Endometrial microvascular endothelial cells (primary cell): Measurements from ENCODE around the gene TTC33. TPM values are rescaled to one million over a fixed set of nuclear protein-coding genes. Genes with fewer than 3 reads are reported as not detected.

Experiments used
- in situ Hi-C: cut with HindIII; loops from 2 replicates; pipeline ENCODE4 v1.10.0; 2017; ENCODE audit warnings: low sequenced_read_pairs, low pct_unique_long_range_greater_than_20kb; ENCODE audit errors: inconsistent ontology term
- total RNA-seq: library from RNA; depleted of rRNA; stranded (reverse); fragments of >200 nt; gene quantifications from one replicate; pipeline ENCODE4 v1.2.3, GENCODE V29; 2015; ENCODE audit errors: inconsistent ontology term

The TTC33 gene
- total RNA-seq, 1 donor from 2014 or later, result 10.3 TPM

DNA sequence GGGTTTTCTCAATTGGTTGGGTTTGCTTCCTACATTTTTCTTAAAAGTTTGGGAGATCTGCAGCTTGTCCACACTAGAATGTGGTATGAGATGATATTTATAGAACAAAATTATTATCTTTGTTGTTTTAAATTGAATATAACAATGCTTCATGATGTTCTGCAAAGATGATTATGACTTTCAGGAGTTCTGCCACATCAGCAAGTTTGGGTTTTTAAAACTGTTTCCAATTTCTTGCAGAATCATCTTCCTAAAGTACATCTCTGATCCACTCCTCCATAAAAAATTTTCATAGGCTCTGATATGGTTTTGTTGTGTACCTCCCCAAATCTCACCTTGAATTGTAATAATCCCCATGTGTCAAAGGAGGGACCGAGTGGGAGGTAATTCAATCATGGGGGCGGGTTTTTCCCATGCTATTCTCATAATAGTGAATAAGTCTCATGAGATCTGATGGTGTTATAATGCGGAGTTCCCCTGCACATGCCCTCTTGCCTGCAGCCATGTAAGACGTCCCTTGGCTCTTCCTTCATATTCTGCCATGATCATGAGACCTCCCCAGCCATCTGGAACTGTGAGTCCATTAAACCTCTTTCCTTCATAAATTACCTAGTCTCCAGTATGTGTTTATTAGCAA lies 195.2 kb downstream of the TTC33 start:
- in situ Hi-C loops, result no loop called here

DNA sequence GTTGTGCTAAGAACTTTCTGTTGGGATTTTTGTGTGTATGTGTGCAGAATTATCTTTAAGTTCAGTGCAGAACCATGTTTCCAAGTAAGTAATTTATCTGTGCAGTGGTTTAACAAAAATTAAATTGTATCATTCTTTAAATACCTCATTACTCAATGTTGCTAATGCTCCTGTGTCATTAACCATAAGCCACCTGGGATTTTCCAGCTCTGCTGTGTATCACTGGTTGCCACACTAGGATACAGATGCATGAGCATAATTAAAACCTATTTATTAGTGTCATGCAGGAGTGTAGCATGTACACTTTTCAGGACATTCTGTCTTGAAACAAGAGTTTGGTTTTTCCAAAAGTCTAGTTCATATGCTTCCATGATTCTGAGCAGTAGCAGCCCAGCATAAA lies 196.5 kb downstream of the TTC33 start:
- in situ Hi-C loops, result no loop called here

DNA sequence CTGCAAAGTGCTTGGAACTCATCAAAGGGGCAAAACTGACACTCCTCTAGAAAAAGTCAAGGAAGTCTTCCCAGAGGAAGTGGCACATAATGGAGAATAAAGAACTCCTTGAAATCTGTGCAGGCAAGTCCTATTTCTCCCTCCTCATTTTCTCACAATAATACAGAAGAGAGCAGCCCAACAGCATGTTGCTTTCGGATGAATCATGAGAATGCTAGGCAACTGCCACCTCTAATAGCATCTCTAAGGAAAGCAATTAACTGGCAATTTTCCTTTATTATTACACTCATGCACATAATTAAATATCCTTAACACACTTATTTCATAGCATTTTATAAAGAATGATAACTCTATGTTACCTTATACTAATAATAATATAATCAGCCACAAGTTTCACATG lies 198.3 kb downstream of the TTC33 start:
- in situ Hi-C loops, result no loop called here

DNA sequence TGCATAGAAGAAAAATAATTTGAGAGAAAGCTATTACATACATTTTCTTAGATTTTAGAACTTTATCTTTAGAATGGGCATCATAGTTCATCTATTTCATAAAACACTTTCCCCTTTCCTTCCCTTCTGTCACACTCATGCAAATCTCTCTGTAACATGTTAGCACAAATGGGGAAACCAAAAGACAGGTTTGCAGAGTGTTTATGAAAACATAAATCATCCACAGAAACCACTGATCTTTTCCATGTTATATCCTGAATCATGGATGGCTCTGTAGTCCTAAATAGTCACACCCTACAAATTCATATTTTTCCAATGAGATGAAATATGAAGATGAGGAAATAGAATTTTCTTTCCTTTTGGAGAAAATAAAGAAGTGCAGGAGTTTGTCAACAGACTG lies 198.9 kb downstream of the TTC33 start:
- in situ Hi-C loops, result no loop called here

DNA sequence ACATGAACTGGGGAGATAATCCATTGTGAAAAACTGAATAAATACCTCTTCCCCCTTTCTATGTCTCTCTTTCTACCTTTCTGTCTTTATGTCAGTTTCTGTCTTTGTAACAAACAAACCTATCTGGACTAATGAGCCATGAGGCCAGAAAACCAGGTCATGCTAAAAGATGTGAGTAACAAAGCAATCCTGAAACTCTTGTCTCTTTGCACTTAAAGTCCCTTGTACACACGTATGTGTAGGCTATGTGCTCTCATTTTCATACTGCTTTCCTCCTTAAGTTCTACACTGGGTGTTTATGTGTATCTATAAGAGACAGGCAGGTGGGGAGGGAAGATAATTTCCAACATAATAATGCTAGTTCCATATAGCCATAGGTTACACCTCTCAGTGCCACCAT lies 199.9 kb downstream of the TTC33 start:
- in situ Hi-C loops, result no loop called here

DNA sequence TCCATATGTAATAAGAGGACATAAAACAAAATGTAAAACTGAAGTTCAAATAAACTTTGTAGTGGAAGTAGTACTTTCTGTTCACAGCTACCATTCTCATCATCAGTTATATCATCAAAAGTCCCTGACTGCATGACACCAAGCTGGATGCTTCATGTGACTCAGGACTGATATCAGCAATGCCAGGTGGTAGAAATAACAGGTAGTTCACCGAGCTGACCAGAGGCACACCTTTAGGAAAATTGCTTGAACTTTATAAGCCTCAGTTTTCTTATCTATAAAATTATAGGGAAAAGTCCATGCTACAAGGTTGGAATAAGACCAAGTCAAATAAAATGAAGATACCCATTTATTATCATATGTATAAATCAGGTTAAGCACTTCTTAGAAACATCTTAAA lies 200.9 kb downstream of the TTC33 start:
- in situ Hi-C loops, result no loop called here

DNA sequence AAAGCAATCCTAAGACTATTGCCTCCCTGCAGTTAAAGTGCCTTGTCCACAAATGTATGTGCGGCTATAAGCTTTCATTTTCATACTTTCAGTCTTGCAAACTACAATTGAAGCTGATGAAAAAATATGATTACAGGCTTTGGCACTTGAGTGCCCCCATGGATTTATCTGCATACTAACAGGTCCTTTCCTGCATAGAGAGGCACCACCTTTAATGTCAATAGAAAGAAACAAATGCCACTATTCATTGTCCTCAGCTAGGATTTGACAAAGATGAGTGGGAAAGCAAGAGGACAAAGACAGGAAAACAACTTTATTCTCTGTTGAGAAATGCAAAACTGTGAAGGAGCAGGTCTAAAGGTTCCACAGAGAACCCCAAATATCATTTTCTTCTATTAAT lies 201.7 kb downstream of the TTC33 start:
- in situ Hi-C loops, result no loop called here

DNA sequence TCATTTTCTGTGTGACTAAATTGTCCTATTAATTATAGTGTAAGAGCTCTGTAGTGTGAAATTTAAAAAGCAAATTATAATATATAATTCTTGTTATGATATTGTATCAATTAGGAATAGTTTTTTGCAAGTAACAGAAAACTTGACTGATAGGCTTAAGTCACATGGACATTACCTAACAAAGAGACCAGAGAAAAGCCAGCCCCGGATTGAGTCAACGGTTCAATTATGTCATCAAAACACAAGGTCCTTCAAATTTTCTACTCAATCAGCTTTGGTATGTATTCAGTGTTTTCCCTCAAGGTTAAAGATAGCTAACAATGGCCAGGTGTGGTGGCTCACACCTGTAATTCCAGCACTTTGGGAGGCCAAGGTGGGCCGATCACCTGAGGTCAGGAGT lies 202.8 kb downstream of the TTC33 start:
- in situ Hi-C loops, result no loop called here

DNA sequence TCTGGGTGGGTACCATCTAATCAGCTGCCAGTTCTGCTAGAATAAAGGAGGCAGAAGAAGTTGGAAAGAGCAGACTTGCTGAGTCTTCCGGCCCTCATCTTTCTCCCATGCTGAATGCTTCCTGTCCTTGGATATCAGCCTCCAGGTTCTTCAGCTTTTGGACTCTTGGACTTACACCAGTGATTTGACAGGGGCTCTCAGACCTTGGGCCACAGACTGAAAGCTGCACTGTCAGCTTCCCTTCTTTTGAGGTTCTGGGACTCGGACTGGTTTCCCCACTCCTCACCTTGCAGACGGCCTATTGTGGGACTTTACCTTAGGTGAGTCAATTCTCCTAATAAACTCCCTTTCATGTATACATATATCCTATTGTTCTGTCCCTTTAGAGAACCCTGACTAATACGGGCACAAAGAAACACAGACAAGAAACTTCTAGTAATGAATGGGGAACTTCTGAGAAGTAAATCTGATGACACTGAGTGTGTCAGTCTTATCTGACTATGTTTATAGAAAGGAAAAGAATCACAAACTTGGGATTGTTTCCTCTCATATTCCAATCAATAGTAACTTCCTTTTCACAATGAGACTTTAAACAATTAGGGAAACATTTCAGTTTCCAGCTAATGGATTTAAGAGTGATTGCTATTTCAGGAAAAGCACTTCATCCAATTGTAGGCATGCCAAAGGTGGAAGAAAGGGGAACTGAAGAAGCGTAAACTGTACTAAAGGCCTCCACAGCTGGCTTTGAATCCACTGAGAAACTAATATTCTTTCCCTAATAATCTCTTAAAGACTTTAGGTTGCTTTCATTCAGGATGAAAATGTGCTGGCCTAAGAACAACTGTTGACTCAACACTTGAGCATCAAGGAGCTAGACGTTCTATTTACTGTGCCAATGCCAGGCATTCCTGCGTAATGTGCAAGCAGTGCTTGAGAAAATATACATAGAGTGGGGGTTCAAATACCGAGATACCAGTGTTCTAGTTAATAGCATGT lies 204.0 kb downstream of the TTC33 start:
- in situ Hi-C loops, result no loop called here

DNA sequence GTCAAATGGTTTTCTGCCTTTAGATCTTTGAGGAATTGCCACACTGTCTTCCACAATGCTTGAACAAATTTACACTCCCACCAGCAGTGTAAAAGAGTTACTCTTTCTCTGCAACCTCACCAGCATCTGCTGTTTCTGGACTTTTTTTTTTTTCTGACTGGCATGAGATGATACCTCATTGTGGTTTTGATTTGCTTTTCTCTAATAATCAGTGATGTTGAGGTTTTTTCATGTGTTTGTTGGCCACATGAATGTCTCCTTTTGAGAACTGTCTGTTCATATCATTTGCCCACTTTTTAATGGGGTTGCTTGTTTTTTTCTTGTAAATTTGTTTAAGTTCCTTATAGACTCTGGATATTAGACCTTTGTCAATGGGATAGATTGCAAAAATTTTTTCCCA lies 205.3 kb downstream of the TTC33 start:
- in situ Hi-C loops, result no loop called here

DNA sequence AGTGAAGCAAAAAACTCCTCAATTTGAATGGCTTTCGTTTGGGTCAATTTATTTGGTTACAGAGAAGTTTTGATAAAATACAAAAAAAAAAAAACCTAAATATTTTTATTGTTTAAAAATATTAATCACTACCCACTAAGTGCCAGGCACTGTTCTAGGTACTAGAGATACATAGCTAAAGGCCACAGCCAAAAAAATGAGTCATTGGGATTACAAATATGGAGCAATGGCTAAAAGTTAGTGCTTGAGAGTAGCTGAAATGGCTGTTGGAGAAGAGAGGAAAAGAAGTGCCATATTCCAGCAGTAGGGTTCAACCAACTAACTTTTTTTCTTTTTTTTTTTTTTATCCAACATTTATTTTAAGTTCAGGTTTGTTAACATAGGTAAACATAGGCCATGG lies 206.1 kb downstream of the TTC33 start:
- in situ Hi-C loops, result no loop called here

DNA sequence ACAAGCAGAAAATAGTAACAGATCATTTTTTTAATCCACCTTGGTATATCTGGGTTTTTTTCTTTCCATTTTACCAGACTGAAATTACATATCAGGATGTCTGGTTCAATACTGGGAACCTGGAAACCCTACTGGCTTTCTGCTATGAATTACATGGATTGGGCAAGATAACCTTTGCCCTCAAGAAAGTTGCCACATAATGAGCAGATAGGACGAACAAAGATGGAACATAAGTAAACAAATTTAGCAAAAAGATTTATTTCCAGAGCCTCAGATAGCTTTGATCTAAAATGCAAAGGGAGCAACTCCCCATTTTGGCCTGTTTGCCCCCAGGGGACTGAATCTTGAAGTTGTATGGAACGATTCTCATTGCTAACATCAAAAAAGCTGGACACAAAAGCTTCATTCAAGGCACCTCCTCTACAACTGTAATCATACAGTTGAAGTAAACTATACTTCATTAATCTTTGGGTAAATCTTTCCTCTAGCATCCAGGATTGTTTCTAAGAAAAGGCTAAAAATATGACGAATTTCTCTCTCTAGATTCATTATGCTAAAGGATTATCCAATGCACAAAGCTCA lies 207.7 kb downstream of the TTC33 start:
- in situ Hi-C loops, result no loop called here

DNA sequence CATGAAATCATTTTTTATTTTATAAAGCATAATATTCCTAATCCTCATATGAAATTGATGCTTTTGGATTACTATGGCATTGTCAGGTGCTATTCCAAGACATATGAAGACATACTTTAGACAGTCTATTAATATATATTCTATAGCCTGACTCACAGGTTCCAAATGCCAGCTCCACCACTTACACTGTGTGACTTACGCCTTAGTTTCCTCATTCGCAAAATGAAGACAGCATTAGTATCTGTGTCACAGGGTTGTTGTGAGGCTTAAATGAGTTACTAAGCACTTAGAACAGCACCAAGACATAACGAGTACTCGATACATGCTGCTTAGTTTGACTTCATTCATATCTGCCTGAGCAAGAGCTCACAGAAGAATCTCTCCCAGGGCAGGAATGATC lies 208.2 kb downstream of the TTC33 start:
- in situ Hi-C loops, result no loop called here

DNA sequence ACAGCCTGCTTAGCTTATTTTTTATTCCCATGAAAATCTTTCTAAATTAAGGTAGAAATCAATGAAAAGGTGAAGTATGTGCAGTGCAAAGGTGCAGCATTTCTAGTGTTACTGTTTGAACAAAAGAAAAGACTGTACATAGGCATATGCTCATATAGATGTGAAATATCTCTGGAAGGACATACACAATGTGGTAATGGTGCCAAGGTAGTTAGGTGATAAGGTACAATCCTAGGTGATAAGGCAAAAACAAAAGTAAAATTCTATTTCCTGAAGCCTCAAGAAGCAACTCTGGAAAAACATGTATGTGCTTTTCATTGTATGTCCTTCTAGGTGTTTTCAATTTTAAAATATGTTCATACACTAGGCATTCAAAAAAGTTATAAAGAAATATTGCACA lies 215.5 kb downstream of the TTC33 start:
- in situ Hi-C loops, result no loop called here

DNA sequence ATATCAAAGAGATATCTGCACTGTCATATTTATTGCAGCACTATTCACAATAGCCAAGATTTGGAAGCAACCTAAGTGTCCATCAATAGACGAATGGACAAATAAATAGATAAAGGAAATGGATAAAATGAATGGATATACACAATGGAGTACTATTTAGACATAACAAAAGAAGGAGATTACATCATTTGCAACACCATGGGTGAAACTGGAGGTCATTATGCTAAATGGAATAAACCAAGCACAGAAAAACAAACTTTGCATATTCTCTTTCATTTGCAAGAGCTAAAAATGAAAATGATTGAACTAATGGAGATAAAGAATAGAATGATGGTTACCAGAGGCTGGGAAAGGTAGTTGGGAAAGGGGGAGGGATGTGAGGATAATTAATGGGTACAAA lies 231.1 kb downstream of the TTC33 start:
- in situ Hi-C loops, result no loop called here

DNA sequence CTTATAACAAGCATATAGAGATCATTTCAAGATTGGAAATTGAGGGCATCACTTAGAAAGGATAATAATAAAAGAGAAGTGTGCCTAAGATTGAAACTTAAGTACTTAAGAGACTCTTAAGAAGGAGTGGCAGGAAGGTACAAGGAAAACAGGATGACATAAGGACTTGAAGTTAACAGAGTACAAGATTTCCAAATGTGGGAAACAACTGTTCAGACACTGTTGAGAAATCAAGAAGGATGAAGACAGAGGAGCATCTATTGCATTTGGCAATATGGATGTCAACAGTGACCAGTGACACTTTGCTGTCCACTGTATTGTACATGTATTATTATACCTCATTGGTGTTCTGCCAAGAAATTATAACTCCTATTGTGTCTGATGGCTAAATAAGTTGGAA lies 233.8 kb downstream of the TTC33 start:
- in situ Hi-C loops, result no loop called here

DNA sequence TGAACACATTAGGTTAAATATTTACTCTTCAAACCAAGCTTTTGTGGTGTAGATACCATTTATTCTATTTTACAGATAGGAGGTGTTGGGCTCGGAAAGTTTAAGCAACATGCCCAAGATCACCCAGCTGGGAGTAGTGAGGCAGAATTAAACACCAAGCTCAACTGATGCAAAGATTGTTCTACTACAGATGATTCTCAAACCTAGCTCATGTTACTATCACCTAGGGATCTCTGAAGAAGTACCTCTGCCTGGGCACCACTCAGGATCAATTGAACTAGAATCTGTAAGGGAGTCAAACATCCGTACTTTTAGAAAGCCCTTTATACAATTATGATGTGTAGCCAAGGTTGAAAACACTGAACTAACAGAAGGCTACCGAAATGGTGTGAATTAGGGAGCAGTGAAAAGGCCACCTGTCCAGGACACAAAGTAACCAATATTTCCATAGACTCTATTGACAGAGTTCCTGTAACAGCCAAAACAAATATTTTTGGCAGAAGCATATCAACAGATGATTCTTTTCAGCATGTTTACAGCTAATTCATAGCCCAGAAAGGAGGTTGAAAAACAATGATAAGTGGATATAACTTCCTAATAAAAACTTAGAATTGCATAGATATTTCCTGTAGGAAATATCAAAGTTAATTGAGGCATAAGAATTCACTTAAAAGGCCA lies 234.5 kb downstream of the TTC33 start:
- in situ Hi-C loops, result no loop called here

DNA sequence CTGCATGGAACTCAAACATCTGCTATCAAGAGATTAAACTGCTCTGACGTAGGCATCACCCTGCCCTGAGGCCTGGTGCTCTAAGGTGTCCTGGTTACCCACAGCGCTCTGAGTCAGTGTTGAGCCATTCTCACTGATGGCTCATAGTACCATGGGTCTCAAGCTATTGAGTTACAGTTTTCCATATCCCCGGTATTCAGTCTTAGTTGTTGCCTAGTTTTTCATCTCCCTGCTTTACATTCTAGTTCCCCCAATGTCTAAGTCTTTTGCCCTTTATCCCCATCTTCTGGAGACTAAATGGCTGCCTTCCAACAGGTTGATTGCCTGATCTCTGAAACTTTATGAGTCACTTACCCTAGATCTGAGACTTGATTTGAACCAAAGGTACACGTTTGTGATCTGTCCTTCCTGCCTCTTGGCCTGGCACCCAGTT lies 237.3 kb downstream of the TTC33 start:
- in situ Hi-C loops, result no loop called here

DNA sequence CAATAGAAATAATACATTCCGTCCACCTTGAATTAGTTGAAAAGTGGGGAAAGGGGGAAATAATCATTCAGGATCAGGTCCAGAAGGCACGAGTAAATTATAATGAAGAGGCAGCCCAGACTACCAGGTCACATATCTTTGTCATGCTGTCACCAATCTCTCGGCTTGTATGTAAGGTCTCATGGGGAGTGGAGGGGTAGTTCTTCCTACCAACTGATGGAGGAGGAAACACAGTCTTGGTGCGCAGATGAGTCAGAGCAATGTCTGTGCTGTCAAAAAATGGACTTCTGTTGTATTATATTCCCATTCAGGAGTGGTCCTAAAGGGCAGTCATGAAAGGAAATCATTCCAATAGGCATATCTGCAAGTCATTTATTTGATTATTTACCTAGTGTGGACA lies 240.3 kb downstream of the TTC33 start:
- in situ Hi-C loops, result no loop called here
